GM23338 (cell line): ENCODE measurements around the gene CACNB2. TPM values are rescaled to one million over a fixed set of nuclear protein-coding genes. Genes with fewer than 3 reads are reported as not detected.

Experiments
- ATAC-seq: fragments of 200-7000 bp; cut with Tn5 transposase; 3 replicates; pipeline ENCODE4 v1.9.1; 2020
- DNase-seq: peaks from one replicate; pipeline ENCODE4 v3.0.0-alpha.2; 2015; ENCODE audit warnings: low spot score
- H2AFZ ChIP-seq: fragments of 200-600 bp; sonication (generic); 2 replicates; pipeline ENCODE4 v1.8.0; 2016; ENCODE audit warnings: antibody characterized with exemption, mild to moderate bottlenecking, moderate library complexity
- H3F3A ChIP-seq: fragments of 200-600 bp; sonication (generic); replicated peaks from 2 replicates; pipeline ENCODE4 v1.8.0; 2017; ENCODE audit warnings: antibody characterized with exemption, mixed run types, low read depth
- H3K27ac ChIP-seq: fragments of 200-600 bp; sonication (generic); 2 replicates; pipeline ENCODE4 v1.6.1; 2016; ENCODE audit warnings: low read depth
- H3K27me3 ChIP-seq: fragments of 200-600 bp; sonication (generic); 2 replicates; pipeline ENCODE4 v1.8.0; 2016; ENCODE audit warnings: mild to moderate bottlenecking, mixed run types, moderate library complexity; ENCODE audit not compliant: insufficient read depth
- H3K36me3 ChIP-seq: fragments of 200-600 bp; sonication (generic); 2 replicates; pipeline ENCODE4 v1.8.0; 2016; ENCODE audit warnings: mild to moderate bottlenecking; ENCODE audit not compliant: insufficient read depth
- H3K4me1 ChIP-seq: fragments of 200-600 bp; sonication (generic); 2 replicates; pipeline ENCODE4 v1.8.0; 2016; ENCODE audit warnings: mild to moderate bottlenecking, moderate library complexity; ENCODE audit not compliant: insufficient read depth
- H3K4me2 ChIP-seq: fragments of 200-600 bp; sonication (generic); 2 replicates; pipeline ENCODE4 v1.7.1; 2017; ENCODE audit warnings: mixed run types
- H3K4me3 ChIP-seq: fragments of 200-600 bp; sonication (generic); 2 replicates; pipeline ENCODE4 v1.6.1; 2016; ENCODE audit warnings: mixed run types
- H3K79me2 ChIP-seq: fragments of 200-600 bp; sonication (generic); replicated peaks from 2 replicates; pipeline ENCODE4 v1.8.0; 2017; ENCODE audit warnings: mild to moderate bottlenecking; ENCODE audit not compliant: insufficient read depth
- H3K9me2 ChIP-seq: fragments of 200-600 bp; sonication (generic); 2 replicates; pipeline ENCODE4 v1.8.0; 2017; ENCODE audit not compliant: insufficient read depth
- H4K20me1 ChIP-seq: fragments of 200-600 bp; sonication (generic); replicated peaks from 2 replicates; pipeline ENCODE4 v1.8.0; 2017; ENCODE audit warnings: mild to moderate bottlenecking; ENCODE audit not compliant: insufficient read depth
- H3K27ac Mint-ChIP-seq: 2 replicates; pipeline ENCODE4 v1.8.0; 2020; ENCODE audit warnings: inconsistent platforms, mild to moderate bottlenecking, moderate library complexity, mixed read lengths
- H3K27me3 Mint-ChIP-seq: 3 replicates; pipeline ENCODE4 v1.8.0; 2022; ENCODE audit warnings: low read depth, mild to moderate bottlenecking, moderate library complexity, mixed read lengths, inconsistent platforms; ENCODE audit not compliant: insufficient read depth, poor library complexity
- H3K36me3 Mint-ChIP-seq: 3 replicates; pipeline ENCODE4 v1.8.0; 2021; ENCODE audit warnings: low read depth, mild to moderate bottlenecking, inconsistent platforms, moderate library complexity, mixed read lengths
- H3K4me1 Mint-ChIP-seq: 3 replicates; pipeline ENCODE4 v1.8.0; 2020; ENCODE audit warnings: mild to moderate bottlenecking, inconsistent platforms, mixed read lengths
- H3K4me3 Mint-ChIP-seq: 3 replicates; pipeline ENCODE4 v1.8.0; 2021; ENCODE audit warnings: moderate library complexity, mild to moderate bottlenecking, inconsistent platforms, mixed read lengths
- H3K9me3 Mint-ChIP-seq: 3 replicates; pipeline ENCODE4 v1.8.0; 2020; ENCODE audit warnings: moderate library complexity, mild to moderate bottlenecking, inconsistent platforms, mixed read lengths
- CREB1 ChIP-seq: fragments of 250-450 bp; sonication (Bioruptor Pico); IDR thresholded peaks from 2 replicates; pipeline ENCODE4 v1.5.0; 2020; ENCODE audit warnings: low read depth, mild to moderate bottlenecking, moderate library complexity
- CTCF ChIP-seq, 2 experiments: fragments of 200-600 bp in 1 of 2; sonication (generic) in 1 of 2; conservative IDR thresholded peaks; 2 replicates each; pipeline versions ENCODE4 v1.5.1 to v1.6.1; 2016 to 2017; ENCODE audit warnings: antibody characterized with exemption in 2 of 2, low read depth in 2 of 2, mild to moderate bottlenecking in 2 of 2, moderate library complexity in 1 of 2
- ETS1 ChIP-seq: IDR thresholded peaks from 2 replicates; pipeline ENCODE4 v1.6.1; 2016; ENCODE audit warnings: antibody characterized with exemption
- EZH2 ChIP-seq: fragments of 200-600 bp; sonication (generic); IDR thresholded peaks from one replicate; pipeline ENCODE4 v1.8.0; 2017; ENCODE audit warnings: antibody characterized with exemption, mild to moderate bottlenecking, low read depth; ENCODE audit not compliant: unreplicated experiment
- EZH2phosphoT487 ChIP-seq: fragments of 200-600 bp; sonication (generic); IDR thresholded peaks from one replicate; pipeline ENCODE4 v1.8.1; 2018; ENCODE audit warnings: antibody characterized with exemption; ENCODE audit not compliant: unreplicated experiment
- JUNB ChIP-seq: IDR thresholded peaks from one replicate; pipeline ENCODE4 v1.6.1; 2016; ENCODE audit warnings: antibody characterized with exemption; ENCODE audit not compliant: unreplicated experiment
- NANOG ChIP-seq: IDR thresholded peaks from 2 replicates; pipeline ENCODE4 v1.6.1; 2016; ENCODE audit warnings: antibody characterized with exemption, borderline replicate concordance
- POLR2AphosphoS5 ChIP-seq: IDR thresholded peaks from 2 replicates; pipeline ENCODE4 v1.6.1; 2016; ENCODE audit warnings: antibody characterized with exemption, low read depth
- REST ChIP-seq: IDR thresholded peaks from one replicate; pipeline ENCODE4 v1.6.1; 2018; ENCODE audit warnings: antibody characterized with exemption; ENCODE audit not compliant: unreplicated experiment
- STAT1 ChIP-seq: IDR thresholded peaks from one replicate; pipeline ENCODE4 v1.6.1; 2016; ENCODE audit warnings: antibody characterized with exemption; ENCODE audit not compliant: unreplicated experiment
- ZNF114 ChIP-seq: fragments of 250-450 bp; sonication (Bioruptor Pico); IDR thresholded peaks from 2 replicates; pipeline ENCODE4 v1.5.0; 2020; ENCODE audit warnings: mild to moderate bottlenecking, moderate library complexity
- ZNF331 ChIP-seq: fragments of 250-450 bp; sonication (Bioruptor Pico); IDR thresholded peaks from 2 replicates; pipeline ENCODE4 v1.5.0; 2020; ENCODE audit warnings: low read depth, mild to moderate bottlenecking, moderate library complexity
- ZNF462 ChIP-seq: fragments of 250-450 bp; sonication (Bioruptor Pico); IDR thresholded peaks from 2 replicates; pipeline ENCODE4 v1.5.0; 2020; ENCODE audit warnings: mild to moderate bottlenecking, moderate library complexity
- polyA plus RNA-seq: library from polyadenylated mRNA; unstranded; fragments of >200 nt; fragmentation: Nextera tagmentation; extraction: Ambion mirVana; gene quantifications from 2 replicates; pipeline ENCODE4 v1.2.1, GENCODE V29; 2016
- total RNA-seq: library from RNA; depleted of rRNA; stranded (reverse); fragments of >200 nt; shearing (Covaris generic); gene quantifications from 2 replicates; pipeline ENCODE4 v1.2.3, GENCODE V29; 2014

The CACNB2 gene
- total and polyA plus RNA-seq, 2 experiments from 2014 or later: 5.0 to 5.9 TPM

GRCh38 chr10:18278181-18278580 lies 138.0 kb downstream of the CACNB2 start (continued):
- TF ChIP-seq EZH2: no peak
- TF ChIP-seq NANOG: no peak

- Mint-ChIP-seq H3K36me3 (no peaks in the 10 kb centered on the region), H3K27ac (no peak overlapping the region), H3K4me1 (peaks cover 3% of the 10 kb centered on the region; the same call in 1 of the 3 replicates), H3K4me3 (no peak overlapping the region), H3K27me3 (no peaks in the 10 kb centered on the region), H3K9me3 (no peaks in the 10 kb centered on the region)
- TF ChIP-seq POLR2AphosphoS5 (no peak), CREB1 (no peak), ZNF114 (no peak), ZNF331 (CRISPR knock-in tag) (no peak), CTCF (conservative IDR thresholded peaks at IDR 0.05; ENCODE audit: low read depth in 2 of 2) (no peak), EZH2phosphoT487 (no peak), ETS1 (no peak), JUNB (no peak), STAT1 (no peak), EZH2 (no peak), REST (no peak), ZNF462 (no peak), NANOG (no peak)
- Histone ChIP-seq H3K27ac (no peak overlapping the region), H3K79me2 (no peaks in the 10 kb centered on the region), H3K4me2 (no peak overlapping the region), H2AFZ (no peak overlapping the region), H3K4me3 (no peak overlapping the region), H4K20me1 (no peaks in the 10 kb centered on the region; the same call in 1 of the 2 replicates), H3F3A (no peaks in the 10 kb centered on the region), H3K9me2 (no peaks in the 10 kb centered on the region; the same call in 1 of the 2 replicates), H3K4me1 (no peaks in the 10 kb centered on the region), H3K27me3 (no peaks in the 10 kb centered on the region), H3K36me3 (no peaks in the 10 kb centered on the region)
- ATAC-seq (no peak), DNase-seq (no peak)
Observed at GRCh38 chr10:18279173-18279572, 138.9 kb downstream of the CACNB2 start.
